GM19240 (cell line): ENCODE measurements around the gene SPRED3.

Experiments
- DNase-seq: peaks from one replicate; pipeline ENCODE4 v3.0.0; 2011; ENCODE audit warnings: low spot score; ENCODE audit not compliant: insufficient read length

The SPRED3 gene

GRCh38 chr19:38371081-38371480, 17.4 kb upstream of the SPRED3 start:
- DNase-seq, result no peak

DNA sequence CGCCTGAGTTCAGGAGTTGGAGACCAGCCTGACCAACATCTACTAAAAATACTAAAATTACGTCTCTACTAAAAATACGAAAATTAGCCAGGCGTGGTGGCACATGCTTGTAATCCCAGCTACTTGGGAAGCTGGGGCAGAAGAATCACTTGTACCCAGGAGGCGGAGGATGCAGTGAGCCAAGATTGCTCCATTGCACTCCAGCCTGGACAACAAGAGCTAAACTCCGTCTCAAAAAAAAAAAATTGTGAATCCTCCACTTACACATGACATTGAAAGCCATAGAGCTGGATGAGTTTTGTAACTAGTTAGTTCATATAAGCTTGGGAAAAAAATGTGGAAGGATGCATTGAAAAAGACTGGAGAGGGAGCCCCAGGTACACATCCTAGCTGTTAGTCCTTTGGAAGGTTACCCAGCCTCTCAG, 14.6 kb upstream of the SPRED3 start:
- no peak for DNase-seq

DNA sequence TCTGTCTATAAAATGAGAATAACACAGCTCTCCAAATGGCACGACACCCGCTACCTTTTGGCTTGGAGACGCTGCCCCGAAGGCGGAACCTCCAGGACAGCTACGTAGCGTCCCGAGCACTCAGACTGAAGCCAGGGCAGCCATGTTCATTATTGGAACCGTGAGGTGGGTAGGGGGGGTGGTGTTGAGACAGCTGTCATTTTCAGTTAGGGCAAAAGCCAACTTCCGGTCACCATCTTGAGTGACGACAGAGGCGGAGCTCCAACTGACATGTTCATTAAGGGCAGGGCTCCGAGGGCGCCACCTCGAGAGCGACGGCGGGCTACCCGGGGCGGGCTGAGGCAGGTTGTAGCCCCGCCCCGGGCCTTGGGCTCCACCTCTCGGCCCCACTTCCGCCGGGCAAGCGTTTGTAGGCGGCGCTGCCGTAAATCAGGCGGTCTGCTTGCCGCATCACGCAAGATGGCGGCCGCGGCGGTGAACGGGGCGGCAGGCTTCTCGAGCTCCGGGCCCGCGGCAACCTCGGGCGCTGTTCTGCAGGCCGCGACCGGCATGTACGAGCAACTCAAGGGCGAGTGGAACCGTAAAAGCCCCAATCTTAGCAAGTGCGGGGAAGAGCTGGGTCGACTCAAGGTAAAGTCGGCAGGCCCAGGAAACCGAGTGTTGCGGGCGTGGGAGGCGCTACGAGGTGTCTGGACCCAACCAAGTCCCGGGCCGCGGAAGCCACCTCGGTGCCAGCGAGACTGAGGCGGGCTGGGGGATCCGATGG, 14.0 kb upstream of the SPRED3 start, which contains the start of gene PSMD8:
Gene PSMD8 (plus strand): TSS at position 240 of the 766 bp plus-strand sequence. CDS start 31 bp downstream, at position 271.
- peak; percentile 97 for DNase-seq

GRCh38 chr19:38375098-38375493, 13.4 kb upstream of the SPRED3 start:
- no peak for DNase-seq

DNA sequence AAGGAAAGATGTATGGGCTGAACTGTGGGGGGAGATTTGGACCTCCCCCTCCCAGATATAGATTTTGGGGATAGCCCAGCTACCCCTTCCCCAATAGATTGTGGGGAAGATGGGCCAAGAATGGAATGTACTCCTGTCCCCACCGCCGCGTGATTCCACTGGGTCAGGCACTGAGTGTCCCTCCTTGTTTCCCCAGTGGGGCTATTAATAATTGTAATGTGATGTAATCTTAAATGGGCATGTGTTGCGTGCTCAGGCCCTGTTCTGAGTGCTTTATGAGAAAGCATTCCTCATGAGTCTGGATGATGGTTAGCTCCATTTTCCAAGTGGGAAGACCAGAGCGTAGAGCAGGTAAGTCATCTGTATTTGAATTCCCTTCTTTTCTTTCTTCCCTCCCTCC, 12.7 kb upstream of the SPRED3 start:
- DNase-seq, result no peak

- DNase-seq, result no peak
Measured at GRCh38 chr19:38376576-38376975, 11.9 kb upstream of the SPRED3 start.

- no peak for DNase-seq
Measured at GRCh38 chr19:38377052-38377451, 11.4 kb upstream of the SPRED3 start.

- no peak for DNase-seq
Measured at GRCh38 chr19:38378866-38379265, 9.6 kb upstream of the SPRED3 start.

- no peak for DNase-seq
Measured at GRCh38 chr19:38381138-38381537, 7.4 kb upstream of the SPRED3 start.

- no peak for DNase-seq
Measured at GRCh38 chr19:38383184-38383583, 5.3 kb upstream of the SPRED3 start.

- DNase-seq, result no peak
Measured at GRCh38 chr19:38383743-38384142, 4.8 kb upstream of the SPRED3 start.

DNA sequence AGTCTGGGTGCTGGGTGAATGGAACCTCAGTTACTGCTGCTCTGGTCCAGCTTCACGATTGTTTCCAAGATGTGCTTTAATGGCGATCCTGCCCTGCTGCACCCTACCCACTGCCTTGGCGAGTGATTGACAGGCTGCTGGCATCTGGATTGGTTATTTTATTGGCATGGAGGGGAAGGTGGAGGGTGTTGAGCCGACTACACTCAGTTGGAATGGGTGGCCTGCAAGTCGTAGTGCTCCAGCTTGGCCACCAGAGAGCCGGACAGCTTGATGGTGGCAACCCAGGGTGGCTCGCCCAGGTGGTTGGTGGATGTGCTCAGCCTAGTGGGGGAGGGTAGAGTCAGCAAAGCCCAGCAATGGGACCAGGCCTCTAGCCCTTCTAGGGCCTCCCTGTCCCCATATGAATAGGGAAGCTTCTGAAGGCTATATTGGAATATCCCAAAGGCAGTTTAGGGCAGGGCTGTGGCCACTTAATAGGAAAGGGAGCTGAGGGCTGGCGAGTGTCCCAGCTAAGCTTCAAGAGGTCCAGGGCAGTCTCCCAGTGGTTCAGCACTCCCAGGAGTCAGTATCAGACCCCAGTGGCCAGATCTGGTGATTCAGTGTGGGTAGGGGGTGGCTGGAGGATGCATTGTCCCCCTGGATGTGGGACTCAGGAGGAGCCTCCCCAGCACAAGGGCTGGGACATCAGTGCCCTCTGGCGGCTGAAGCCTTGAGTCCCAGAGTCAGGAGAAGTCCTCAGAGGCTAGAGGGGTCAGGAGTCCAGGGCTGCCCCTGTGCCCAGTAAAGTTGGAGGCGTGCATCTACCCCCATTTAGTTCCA, 4.1 kb upstream of the SPRED3 start:
- no peak for DNase-seq

GRCh38 chr19:38385057-38385803, 3.3 kb upstream of the SPRED3 start:
- DNase-seq, result no peak

GRCh38 chr19:38385804-38386257, 2.7 kb upstream of the SPRED3 start:
- no peak for DNase-seq

DNA sequence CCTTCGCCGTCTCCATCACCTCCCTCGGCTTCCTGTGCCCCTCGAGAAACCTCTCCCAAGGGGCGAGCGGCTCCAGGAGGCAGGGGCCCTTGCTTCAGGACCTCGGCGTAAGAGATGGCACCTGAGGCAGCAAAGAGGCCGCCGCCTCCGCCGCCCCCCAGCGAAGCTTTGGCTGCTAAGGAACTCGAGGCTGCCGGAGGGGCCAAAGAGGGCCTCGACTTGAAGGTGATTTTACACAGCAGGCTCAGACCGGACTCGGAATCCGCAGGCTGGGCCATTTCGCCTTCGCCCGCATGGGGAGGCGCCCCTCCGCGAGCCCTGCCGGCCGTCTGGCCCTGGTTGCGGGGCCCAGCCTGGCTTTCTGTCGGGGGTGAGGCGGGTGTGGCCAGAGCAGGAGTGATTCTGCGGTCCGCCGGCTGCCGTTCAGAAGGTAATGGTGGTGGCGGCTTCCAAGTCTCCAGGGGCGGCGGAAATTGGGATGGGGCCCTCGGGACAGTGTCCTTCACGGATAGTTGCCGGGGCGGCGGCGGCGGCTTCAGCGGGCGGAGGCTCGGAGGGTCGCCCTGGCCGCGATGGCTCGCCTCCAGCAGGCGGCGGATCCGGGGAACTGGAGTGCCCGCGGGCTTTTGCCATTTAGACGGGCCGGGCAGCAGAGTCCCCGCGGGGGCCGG, 2.1 kb upstream of the SPRED3 start:
- DNase-seq, result no peak

DNA sequence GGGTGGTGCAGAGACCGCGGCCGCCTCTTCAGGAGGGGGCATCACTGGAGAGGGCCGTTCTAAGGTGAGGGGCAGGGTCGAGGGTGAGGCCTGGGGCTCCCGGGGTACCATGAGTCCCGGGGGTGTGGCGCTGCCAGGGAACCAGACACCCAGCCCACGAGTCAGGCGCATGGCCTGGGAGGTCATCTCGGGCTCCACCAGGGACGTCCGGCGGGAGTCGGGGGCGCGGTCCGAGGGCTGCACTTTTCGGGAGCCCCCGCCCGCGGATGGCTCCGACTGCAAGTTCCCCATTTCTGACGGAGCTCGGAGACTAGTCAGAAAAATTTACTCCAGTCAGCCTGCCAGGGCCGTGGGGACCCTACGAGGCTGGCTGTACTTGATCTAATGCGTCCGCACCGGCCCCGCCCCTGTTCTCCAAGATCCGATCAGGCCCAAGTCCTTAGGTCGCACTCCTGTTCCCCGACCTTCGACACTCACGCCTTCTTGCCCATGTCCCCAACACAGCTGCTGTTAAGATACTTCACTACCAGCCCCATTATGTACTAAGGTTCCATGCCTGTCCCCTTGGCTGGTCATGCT, 1.4 kb upstream of the SPRED3 start:
- DNase-seq, result no peak

GRCh38 chr19:38387550-38388348, 748 bp upstream of the SPRED3 start, which contains the start of gene GGN:
TSS of gene GGN (minus strand) at chr19:38388034. CDS start at chr19:38387261, 773 bp downstream.
- DNase-seq, result peak; percentile 89

GRCh38 chr19:38389101-38389925, 816 bp downstream of the SPRED3 start:
- DNase-seq, result no peak
